Measurements from ENCODE around the gene C17orf75. TPM values are rescaled to one million over a fixed set of nuclear protein-coding genes. Genes with fewer than 3 reads are reported as not detected.

C17orf75 gene
- total RNA-seq, 1 donor from 2014 or later: 19.0 TPM

DNA sequence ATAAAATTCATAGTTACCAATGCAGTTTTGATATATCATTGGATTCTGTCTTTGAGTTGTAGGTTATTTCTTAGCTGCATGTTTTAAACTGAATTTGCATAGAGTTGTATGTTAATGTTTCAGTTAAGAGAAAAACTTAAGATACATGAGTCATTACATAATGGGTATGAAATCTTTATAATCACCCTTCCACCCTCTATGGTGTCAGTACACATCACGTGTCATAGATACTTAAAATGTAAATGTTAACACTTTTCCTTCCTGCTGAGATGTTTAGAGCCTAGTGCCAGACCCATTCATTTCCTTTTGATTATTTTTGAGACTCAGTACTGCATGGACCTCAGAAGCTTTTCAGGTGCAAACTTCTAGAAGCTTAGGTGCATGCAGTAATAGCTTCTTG is 28.5 kb upstream of the C17orf75 start:
- Mint-ChIP-seq H3K4me1 (ENCODE audit: unreplicated experiment) (no peaks in the 10 kb centered on the region), H3K36me3 (ENCODE audit: low read depth, unreplicated experiment) (peaks cover 33% of the 10 kb centered on the region), H3K9me3 (ENCODE audit: unreplicated experiment) (no peaks in the 10 kb centered on the region), H3K27me3 (ENCODE audit: unreplicated experiment) (peaks cover 3% of the 10 kb centered on the region), H3K4me3 (ENCODE audit: unreplicated experiment) (peak overlapping the region; percentile 54), H3K27ac (ENCODE audit: unreplicated experiment) (no peak overlapping the region)
- TF ChIP-seq, protein P1, sequence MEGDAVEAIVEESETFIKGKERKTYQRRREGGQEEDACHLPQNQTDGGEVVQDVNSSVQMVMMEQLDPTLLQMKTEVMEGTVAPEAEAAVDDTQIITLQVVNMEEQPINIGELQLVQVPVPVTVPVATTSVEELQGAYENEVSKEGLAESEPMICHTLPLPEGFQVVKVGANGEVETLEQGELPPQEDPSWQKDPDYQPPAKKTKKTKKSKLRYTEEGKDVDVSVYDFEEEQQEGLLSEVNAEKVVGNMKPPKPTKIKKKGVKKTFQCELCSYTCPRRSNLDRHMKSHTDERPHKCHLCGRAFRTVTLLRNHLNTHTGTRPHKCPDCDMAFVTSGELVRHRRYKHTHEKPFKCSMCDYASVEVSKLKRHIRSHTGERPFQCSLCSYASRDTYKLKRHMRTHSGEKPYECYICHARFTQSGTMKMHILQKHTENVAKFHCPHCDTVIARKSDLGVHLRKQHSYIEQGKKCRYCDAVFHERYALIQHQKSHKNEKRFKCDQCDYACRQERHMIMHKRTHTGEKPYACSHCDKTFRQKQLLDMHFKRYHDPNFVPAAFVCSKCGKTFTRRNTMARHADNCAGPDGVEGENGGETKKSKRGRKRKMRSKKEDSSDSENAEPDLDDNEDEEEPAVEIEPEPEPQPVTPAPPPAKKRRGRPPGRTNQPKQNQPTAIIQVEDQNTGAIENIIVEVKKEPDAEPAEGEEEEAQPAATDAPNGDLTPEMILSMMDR (IDR thresholded peaks at IDR 0.05; ENCODE audit: unreplicated experiment): no peak
- DNase-seq (ENCODE audit: low spot score): no peak

DNA sequence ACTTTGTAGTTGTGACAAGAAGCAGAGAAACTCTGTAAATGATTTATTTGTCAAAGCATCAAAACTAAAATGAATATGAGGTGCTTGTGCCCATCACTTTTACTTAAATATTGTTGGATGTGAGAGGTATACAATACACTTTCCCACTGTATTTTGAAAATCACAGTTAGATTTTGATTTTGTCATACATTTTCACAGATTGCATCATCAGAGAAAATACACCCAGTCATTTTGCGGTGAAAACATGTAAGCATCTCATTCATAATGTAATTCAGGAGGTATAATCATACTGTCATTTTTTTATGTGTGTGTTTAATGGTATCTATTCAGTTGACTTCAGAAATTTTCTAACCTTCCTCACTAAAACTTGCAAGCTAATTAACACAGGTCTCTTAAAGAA is 19.3 kb upstream of the C17orf75 start:
- Mint-ChIP-seq H3K4me3 (ENCODE audit: unreplicated experiment) (no peak overlapping the region), H3K9me3 (ENCODE audit: unreplicated experiment) (no peaks in the 10 kb centered on the region), H3K4me1 (ENCODE audit: unreplicated experiment) (no peaks in the 10 kb centered on the region), H3K36me3 (ENCODE audit: low read depth, unreplicated experiment) (peaks cover 19% of the 10 kb centered on the region), H3K27me3 (ENCODE audit: unreplicated experiment) (peaks cover 3% of the 10 kb centered on the region), H3K27ac (ENCODE audit: unreplicated experiment) (no peak overlapping the region)
- no peak for DNase-seq (ENCODE audit: low spot score)
- TF ChIP-seq, protein P1 (IDR thresholded peaks at IDR 0.05; ENCODE audit: unreplicated experiment): no peak

DNA sequence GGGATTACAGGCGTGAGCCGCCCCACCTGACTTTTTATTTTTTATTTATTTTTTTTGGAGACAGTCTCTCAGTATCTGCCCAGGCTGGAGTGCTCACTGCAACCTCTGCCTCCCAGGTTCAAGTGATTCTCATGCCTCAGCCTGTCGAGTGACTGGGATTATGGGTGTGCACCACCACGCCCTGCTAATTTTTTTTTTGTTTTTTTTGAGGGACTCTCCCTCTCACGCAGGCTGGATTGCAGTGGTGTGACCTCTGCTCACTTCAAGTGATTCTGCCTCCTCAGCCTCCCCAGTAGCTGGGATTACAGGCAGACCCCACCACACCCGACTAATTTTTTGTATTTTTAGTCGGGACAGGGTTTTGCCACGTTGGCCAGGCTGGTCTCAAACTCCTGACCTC is 15.6 kb upstream of the C17orf75 start:
- Mint-ChIP-seq H3K4me1 (ENCODE audit: unreplicated experiment) (peaks cover 16% of the 10 kb centered on the region), H3K36me3 (ENCODE audit: low read depth, unreplicated experiment) (peaks cover 16% of the 10 kb centered on the region), H3K27me3 (ENCODE audit: unreplicated experiment) (peaks cover 5% of the 10 kb centered on the region)

DNA sequence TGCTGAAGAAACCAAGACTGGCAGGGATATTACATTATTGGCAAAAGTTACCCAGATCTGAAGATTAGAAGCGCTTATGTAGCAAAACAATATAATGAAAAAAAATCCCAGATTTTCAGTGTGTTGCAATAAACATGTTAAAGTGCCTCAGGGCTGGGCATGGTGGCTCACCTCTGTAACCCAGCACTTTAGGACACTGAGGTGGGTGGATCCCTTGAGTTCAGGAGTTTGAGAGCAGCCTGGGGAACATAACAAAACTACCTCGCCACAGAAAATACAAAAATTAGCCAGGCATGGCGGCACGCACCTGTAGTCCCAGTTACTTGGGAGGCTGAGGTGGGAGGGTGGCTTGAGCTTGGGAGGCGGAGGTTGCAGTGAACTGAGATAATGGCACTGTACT is 14.8 kb upstream of the C17orf75 start:
- Mint-ChIP-seq H3K27me3 (ENCODE audit: unreplicated experiment) (peaks cover 3% of the 10 kb centered on the region), H3K27ac (ENCODE audit: unreplicated experiment) (no peak overlapping the region), H3K4me3 (ENCODE audit: unreplicated experiment) (no peak overlapping the region), H3K4me1 (ENCODE audit: unreplicated experiment) (peaks cover 20% of the 10 kb centered on the region), H3K36me3 (ENCODE audit: low read depth, unreplicated experiment) (peaks cover 13% of the 10 kb centered on the region), H3K9me3 (ENCODE audit: unreplicated experiment) (no peaks in the 10 kb centered on the region)
- TF ChIP-seq, protein P1 (IDR thresholded peaks at IDR 0.05; ENCODE audit: unreplicated experiment): no peak
- no peak for DNase-seq (ENCODE audit: low spot score)

More for the DNA sequence above, 15.6 kb upstream of the C17orf75 start:
- Mint-ChIP-seq H3K27ac (ENCODE audit: unreplicated experiment) (no peak overlapping the region), H3K4me3 (ENCODE audit: unreplicated experiment) (no peak overlapping the region), H3K9me3 (ENCODE audit: unreplicated experiment) (no peaks in the 10 kb centered on the region)
- no peak for DNase-seq (ENCODE audit: low spot score)
- TF ChIP-seq, protein P1 (IDR thresholded peaks at IDR 0.05; ENCODE audit: unreplicated experiment): no peak

DNA sequence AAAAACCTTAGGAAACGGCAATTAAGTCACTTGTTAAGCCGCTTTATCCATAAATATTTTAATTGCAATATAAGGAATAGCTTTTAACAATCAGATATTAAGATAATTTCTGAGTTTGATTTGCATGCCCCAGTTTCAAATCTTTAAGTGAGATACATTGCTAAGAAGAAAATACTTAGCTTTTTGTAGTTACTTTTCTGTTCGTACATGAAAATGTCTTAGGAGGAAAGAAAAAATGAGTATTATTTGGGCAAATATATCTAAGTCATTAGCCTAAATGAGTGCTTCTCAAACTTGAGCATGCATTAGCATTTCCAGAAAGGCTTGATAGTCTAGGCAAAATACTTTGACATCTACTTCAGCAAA is 14.4 kb upstream of the C17orf75 start:
- Mint-ChIP-seq H3K4me1 (ENCODE audit: unreplicated experiment) (peaks cover 23% of the 10 kb centered on the region), H3K4me3 (ENCODE audit: unreplicated experiment) (no peak overlapping the region), H3K9me3 (ENCODE audit: unreplicated experiment) (no peaks in the 10 kb centered on the region), H3K27ac (ENCODE audit: unreplicated experiment) (no peak overlapping the region), H3K36me3 (ENCODE audit: low read depth, unreplicated experiment) (peaks cover 13% of the 10 kb centered on the region), H3K27me3 (ENCODE audit: unreplicated experiment) (peaks cover 3% of the 10 kb centered on the region)
- TF ChIP-seq, protein P1 (IDR thresholded peaks at IDR 0.05; ENCODE audit: unreplicated experiment): no peak
- DNase-seq (ENCODE audit: low spot score): no peak

Measured in endothelial cell (in vitro differentiated cells).